ENCODE measurements around the gene TAAR2. TPM values are rescaled to one million over a fixed set of nuclear protein-coding genes. Genes with fewer than 3 reads are reported as not detected.
"Not testable (repeated sequence)": the region's sequence is repeated elsewhere in the genome, so short reads cannot be mapped to it uniquely, and the experiment has no call there.

TAAR2 gene
- total RNA-seq, 4 donors from 2014 or later, result not detected

- TF ChIP-seq POLR2A (IDR thresholded peaks at IDR 0.05) (no peak), CTCF (IDR thresholded peaks at IDR 0.05) (no peak)
- no peaks in the 10 kb centered on the region for H3K9me3 ChIP-seq
- no peaks in the 10 kb centered on the region for H3K4me1 ChIP-seq
- no peak overlapping the region for H3K27ac ChIP-seq
- H3K36me3 ChIP-seq, result no peaks in the 10 kb centered on the region
- DNase-seq, result no peak
- intact Hi-C loops (cut with DNase I; ENCODE audit: low total_unique reads), result no loop called here
- H3K4me3 ChIP-seq, result no peak overlapping the region
- H3K27me3 ChIP-seq, result no peaks in the 10 kb centered on the region
Measured at GRCh38 chr6:132612449-132613108, 11.5 kb downstream of the TAAR2 start.

- no peak overlapping the region for H3K4me3 ChIP-seq
Measured at GRCh38 chr6:132611616-132612015, 12.5 kb downstream of the TAAR2 start.

GRCh38 chr6:132607544-132608233 lies 16.4 kb downstream of the TAAR2 start:
- Histone ChIP-seq H3K4me3 (no peak overlapping the region), H3K36me3 (no peaks in the 10 kb centered on the region), H3K27me3 (peaks cover 0 to 3% of the 10 kb centered on the region in 2 donors), H3K4me1 (no peaks in the 10 kb centered on the region), H3K9me3 (no peaks in the 10 kb centered on the region), H3K27ac (no peak overlapping the region)
- DNase-seq, result no peak
- no peak for TF ChIP-seq POLR2A (IDR thresholded peaks at IDR 0.05)
- no peak for TF ChIP-seq CTCF (IDR thresholded peaks at IDR 0.05)
- intact Hi-C loops (cut with DNase I; ENCODE audit: low total_unique reads), result no loop called here

More at GRCh38 chr6:132611616-132612015, 12.5 kb downstream of the TAAR2 start:
- intact Hi-C loops (cut with DNase I; ENCODE audit: low total_unique reads), result no loop called here
- no peaks in the 10 kb centered on the region for H3K9me3 ChIP-seq
- no peaks in the 10 kb centered on the region for H3K27me3 ChIP-seq
- no peak overlapping the region for H3K27ac ChIP-seq
- TF ChIP-seq POLR2A (IDR thresholded peaks at IDR 0.05), result no peak
- TF ChIP-seq CTCF (IDR thresholded peaks at IDR 0.05), result no peak
- no peaks in the 10 kb centered on the region for H3K36me3 ChIP-seq
- no peak for DNase-seq
- no peaks in the 10 kb centered on the region for H3K4me1 ChIP-seq

- TF ChIP-seq CTCF (IDR thresholded peaks at IDR 0.05) (no peak), POLR2A (IDR thresholded peaks at IDR 0.05) (no peak)
- DNase-seq, result no peak
- Histone ChIP-seq H3K27me3 (peaks cover 0 to 3% of the 10 kb centered on the region in 2 donors), H3K36me3 (no peaks in the 10 kb centered on the region), H3K4me3 (no peak overlapping the region), H3K4me1 (no peaks in the 10 kb centered on the region), H3K9me3 (no peaks in the 10 kb centered on the region), H3K27ac (no peak overlapping the region)
- intact Hi-C loops (cut with DNase I; ENCODE audit: low total_unique reads), result no loop called here
Measured at GRCh38 chr6:132604635-132605152, 19.4 kb downstream of the TAAR2 start.

GRCh38 chr6:132600900-132601299 lies 23.2 kb downstream of the TAAR2 start:
- H3K4me1 ChIP-seq; H3K27ac ChIP-seq; H3K9me3 ChIP-seq; DNase-seq; intact Hi-C loops (cut with DNase I; ENCODE audit: low total_unique reads); H3K36me3 ChIP-seq; H3K27me3 ChIP-seq; H3K4me3 ChIP-seq: not testable (repeated sequence)
